Measurements from ENCODE around the gene BUB1B.

BUB1B gene

DNA sequence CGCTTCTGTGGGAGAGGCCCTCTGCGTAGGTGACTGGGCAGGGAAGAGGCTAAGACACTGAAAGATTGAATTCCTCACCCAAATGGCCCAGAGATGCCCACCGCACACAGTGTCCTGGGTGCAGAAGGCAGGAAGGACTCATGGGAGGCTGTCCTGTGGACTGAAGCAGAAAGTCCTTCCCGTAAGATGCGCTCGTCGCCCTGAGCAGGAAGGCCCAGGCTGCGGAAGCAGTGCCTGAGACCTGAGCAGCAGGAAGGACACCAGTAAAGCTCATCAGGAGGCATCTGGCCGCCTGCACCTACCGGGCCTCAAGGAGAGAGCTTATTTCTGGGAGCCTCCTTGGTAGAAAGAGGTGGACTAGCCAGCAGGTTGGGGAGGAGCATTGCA is 81.3 kb downstream of the BUB1B start:
- no peak for DNase-seq

DNA sequence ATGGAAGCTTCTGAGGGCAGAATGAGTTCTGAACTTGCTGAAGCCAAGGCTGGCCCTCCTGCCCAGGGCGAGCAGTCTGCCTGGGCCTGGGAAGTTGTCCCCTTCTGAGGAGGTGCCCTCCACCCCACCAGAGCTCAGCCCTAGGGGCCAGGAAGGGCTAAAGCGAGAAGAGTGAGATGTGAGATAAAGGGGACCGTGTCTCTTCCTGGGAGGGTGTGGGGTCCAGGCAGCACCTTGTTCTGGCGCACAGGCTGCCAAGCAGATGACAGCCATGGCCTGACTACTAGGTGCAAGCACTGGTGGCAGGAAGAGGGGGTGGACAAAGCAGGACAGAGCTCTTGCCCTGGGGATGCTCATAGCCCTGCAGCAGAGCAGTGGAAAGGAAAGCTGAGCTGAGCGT is 81.7 kb downstream of the BUB1B start:
- DNase-seq = no peak

DNA sequence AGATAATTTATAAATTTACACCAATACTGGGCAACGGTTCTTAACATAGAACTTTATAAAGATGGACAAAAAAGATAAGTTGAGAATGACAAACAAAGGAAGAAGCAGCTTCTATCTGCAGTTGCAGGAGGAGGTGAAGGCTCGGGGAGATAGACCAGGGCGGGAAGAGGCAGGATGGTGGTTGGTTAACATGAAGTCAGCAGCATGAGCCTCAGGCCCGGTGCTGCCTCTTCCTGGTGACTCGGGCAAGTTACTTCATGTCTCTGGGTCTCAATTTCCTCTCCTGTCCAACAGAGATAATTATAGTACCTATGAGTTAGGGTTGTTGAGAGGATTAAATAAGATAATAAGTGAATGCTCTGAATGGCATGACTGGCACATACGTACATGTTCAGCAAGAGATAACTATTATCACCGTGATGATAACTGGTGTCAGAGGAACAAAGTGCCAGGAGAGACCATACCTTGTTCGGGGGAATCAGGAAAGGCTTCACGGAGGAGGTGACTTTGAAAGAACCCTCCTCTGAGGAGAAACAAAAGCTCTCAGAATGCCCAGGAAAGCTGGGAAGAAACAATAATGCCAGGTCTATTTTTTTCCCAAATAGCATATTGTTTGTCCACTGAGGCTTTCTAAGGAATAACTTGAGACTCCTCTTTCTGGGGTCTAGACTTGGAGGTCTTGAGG is 82.4 kb downstream of the BUB1B start:
- no peak for DNase-seq

DNA sequence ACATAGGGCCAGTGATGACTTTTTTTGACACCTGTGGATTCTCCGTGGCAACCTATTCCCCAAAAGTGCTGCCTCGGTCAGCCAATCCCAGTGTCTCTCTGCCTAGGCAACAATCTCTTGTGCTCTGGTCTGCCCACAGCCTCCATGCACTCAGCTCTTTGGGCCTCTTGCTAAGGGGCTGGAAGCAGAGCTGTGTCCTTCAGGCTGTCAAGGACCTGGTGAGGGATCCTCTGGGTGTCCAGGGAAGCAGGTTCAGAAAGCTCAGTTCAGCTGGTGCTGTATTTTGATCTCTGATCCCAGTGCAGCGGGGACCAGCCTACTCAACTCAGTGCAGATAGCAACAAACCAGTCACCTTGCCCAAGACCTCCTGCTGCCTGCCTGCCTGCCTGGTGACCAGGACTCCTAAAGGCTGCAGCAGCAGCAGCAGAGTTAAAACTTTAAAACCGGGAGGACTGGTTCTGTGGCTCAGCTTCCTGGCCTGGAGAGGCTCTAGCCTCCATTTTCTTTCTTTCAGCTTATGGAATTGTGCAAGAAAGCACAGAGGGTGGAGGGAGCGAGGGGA is 84.2 kb downstream of the BUB1B start:
- DNase-seq = no peak

DNA sequence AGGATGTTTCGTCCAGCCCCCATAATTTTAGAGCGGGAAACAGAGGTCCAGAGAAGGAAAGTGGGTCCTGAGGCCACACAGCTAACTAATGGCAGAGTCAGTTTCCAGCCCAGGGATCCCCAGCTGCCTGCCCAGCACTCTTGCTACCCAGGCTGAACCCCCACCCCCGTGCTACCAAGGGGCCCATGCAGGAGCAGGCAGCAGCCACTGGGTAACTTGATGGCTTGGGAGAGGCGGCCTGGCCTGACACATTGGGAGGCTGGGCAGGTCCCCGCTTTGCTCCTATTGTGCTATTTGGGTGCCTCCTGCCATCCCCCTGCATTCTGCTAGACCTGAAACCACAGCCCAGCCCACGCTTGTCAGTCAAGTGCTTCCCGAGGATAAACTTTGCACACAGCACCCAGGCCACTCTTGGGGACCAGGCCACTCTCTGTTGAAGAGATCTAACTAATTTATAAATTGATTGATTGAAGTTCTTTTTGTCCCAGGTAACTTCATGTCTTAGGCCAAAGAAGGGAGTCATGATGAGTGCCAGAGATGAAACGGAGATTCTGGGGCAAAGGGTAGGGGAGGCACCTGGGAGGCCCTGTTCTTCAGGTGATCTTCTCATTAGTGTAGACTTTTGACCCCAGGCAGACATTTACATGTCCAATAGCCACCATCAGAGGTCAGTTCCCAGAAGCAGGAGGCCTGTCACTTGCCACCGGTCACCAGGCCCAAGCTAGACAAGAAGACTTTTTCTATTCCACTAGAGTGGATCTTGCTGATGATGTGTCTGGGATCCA is 85.0 kb downstream of the BUB1B start:
- DNase-seq = no peak

DNA sequence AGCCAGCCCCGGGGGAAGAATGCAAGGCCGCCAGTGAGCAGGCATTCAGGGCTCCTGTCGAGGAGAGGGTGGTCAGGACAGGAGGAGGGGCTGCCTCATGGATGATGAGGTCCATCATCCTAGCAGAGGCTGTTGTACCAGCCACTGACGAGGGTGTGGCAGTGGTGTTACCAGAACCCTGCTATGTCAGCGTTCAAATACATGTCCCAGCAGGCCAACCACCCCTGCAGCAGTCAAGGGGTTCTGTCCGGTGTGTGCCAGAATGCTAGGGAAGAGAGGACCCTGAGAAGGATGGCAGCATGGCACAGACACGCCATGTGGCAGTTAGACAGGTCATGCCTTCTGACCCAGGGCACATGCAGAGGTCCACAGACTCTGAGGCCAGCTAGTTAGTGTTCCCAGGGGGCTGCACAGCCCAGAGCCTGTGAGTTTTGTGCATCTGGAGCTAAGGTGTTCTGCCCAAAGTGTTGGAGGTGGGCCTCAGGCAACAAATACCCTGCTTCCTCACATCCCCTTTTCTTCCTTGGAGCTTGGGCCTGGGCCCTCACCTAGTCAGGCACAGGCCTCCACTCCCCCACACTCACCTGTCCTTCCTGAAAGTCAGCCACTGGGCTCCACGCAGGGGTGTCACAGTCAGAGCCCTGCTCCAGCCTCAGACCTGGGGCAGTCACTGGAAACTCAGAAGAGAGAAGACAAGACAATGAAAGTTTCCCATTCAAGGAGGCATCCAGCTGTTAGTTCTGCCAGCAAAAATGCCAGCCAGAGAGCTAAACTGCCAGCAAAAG is 85.8 kb downstream of the BUB1B start:
- no peak for DNase-seq

DNA sequence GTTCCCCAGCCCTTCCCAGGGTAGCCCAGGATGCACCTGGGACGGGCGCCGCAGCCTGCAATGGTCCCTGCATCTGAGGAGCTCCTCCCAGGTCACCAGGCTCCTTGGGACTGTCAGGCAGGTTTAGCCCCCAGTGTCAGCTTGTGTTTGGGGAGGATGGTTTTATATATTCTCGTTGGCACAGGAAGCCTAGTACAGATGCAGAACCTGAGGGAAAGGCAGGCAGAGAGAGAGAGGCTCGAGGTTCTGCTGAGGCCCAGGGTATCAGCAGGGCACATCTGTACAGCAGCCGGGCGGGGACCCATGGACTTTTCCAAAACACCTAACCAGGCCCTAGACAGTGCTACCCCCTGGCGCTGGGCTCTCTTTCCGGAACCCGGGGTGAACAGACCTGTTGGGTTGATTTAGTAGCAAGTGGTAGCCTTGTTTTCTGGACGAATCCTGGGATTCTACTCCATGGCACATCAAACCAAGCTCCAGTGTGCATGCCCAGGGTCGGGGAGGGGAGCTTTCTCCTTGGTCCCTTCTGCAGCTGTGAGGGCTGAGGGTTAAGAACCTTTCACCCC is 86.6 kb downstream of the BUB1B start:
- no peak for DNase-seq

DNA sequence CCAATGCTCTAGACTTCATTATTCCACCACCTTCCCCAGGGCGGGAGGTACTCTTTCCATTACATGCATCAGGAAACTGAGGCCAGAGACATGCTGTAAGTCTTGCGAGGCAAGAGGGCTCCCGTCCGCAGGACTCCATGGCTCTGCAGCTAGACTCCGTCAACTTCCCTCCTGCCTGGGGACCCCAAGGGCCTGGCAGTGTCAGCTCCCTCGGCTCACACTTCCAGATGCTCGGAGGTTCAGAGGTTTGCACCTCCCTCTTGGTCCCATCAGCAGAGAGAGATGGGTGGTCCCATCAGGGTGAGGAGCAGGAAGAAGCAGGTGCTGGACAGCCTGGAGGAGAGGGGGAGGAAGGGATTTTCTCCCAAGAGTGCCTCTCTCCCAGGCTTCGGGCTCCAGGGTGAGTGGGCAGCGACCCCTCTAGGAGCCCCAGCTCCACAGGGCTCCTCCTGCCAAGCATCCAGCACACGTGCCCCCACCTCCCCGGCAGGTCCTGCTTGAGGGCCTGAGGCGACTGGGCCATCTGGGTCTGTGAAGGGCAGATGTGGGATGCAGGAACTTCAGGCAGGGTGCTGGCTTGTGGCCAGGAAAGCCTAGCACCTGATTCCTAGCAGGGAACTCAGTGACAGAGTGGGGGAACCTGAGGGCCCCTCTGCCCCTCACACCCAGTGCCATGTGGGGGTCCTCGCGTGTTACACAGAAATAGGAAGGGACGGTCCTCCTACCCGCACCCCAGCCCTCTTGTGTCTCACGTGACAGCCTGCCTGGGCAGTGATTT is 87.3 kb downstream of the BUB1B start:
- no peak for DNase-seq

DNA sequence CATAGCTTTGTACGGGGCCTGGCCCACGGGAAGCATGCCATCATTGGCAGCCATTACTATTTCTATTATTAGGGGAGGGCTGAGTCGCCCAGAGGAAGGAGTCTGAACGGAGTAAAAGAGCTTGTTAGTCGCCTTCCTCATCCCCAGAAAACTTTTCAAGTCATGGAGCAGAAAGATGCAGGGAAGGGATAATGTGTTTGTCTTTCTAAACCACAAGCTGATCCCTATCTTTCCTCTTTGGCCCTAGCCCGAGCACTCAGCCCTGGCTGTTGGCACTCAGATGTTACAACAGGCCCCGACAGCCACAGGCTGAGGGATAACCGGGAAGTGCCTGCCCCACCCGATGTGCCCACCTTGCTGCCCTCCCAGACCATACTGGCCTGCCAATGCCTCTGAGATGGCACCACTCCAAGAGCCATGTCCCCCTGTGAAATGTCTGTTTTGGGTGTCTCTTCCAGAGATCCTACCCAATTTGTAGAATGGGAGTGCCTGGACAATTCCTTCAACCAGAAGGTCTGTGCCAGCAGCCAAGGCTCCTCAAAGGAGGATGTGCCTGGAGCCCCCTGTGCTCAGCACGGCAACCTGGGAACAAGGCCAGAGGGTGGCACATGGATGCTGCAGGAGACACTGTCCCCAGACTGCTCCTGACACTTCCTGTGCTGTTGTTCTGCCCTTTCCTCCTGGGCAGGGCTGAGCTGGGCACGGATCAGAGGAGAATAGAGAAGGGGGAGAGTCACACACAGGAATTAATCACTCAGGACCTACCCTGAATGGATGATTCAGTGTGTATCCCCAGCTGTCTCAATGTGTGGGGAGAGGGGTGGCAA is 88.8 kb downstream of the BUB1B start:
- no peak for DNase-seq

DNA sequence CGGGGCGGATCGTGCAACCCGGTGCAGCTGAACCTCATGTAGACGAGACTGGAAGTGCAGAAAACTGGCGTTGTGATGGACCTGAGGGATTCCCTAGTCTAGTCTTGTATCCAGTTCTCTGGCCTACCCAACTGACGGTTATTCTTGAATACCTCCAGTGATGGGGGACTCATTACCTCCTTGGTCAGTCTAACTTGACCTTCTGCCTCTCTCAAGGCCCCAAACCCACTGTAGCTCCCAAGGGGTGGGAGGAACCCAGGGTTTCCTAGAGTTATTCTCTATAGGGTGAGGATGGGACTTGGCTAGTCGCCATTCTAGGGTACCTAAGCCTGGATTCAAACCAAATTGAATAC is 89.4 kb downstream of the BUB1B start:
- DNase-seq = no peak

DNA sequence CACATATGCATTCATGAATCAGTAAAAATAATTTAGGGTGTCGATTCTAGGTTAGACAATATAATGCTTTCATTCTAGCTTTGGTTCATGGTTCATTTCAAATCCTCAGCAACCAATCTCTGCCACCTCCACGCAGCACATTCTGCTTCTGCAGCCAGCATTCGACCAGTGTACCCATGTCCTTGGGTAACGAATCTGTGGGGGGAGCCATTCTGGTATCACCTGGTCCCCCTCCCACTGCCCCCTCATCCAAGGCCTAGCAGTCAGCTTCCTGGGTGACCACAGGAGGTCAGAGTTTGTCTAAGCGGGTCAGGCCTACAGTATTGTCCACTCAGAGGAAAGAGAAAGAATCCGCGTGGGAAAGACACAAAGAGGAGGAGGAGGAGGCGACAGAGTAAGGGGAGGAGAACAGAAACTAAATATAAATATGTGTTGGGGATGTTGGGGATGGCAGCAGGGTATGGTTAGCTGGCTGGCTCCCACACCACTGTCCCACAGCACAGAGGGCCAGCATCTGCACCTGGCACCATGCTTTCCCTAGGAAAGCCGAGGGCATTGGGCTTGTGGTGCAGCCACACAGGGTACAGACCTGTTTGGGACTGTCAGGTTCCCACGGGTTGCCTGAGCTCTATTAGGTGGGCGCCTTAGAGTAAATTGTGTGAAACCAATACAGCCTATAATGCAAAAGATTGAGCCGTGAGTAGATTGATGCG is 90.1 kb downstream of the BUB1B start:
- DNase-seq = no peak

DNA sequence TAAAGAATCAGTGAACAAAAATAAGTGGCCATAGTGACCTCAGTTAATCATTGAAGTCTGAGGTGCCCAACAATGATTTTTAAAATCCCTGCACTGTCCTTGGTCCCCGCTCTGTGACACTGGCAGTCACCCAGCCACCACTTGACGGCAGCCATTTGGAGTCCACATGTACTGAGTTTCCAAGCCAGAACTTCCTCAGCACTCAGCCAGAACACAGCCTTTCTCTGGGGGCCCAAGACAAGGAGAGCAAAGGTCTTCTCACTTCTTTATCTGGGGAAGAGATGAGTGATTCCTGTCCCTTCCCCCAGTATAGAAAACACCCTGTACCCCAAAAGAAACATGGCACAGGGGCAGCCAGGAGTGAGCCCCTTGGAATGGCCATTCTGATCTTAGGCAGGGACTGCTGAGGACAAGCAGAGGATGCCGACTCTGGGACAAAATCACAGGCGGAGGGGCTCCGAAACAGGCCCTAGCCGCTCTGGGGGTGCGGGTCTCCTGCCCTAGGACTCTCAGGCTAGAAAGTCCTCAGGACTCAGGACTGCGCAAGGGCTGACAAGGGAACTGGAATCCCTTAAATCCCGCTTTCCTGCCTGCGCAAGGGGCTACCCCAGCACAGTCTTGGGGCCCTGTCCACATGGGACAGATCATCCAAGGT is 90.7 kb downstream of the BUB1B start:
- DNase-seq = no peak

DNA sequence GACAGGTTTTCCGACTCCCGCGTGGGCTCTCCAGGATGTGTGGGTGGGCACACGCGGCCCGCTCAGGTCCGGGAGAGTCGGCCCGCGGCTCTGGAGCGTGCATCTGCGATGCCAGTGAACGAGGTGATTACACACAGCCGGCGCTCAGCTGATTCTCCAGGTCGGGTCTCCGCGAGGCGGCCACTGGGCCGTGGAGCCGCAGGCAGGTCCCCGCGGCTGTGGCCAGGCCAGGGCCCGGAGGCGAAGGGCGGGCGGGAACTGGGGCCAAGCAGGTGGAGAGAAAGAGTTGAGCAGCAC is 91.2 kb downstream of the BUB1B start:
- no peak for DNase-seq

DNA sequence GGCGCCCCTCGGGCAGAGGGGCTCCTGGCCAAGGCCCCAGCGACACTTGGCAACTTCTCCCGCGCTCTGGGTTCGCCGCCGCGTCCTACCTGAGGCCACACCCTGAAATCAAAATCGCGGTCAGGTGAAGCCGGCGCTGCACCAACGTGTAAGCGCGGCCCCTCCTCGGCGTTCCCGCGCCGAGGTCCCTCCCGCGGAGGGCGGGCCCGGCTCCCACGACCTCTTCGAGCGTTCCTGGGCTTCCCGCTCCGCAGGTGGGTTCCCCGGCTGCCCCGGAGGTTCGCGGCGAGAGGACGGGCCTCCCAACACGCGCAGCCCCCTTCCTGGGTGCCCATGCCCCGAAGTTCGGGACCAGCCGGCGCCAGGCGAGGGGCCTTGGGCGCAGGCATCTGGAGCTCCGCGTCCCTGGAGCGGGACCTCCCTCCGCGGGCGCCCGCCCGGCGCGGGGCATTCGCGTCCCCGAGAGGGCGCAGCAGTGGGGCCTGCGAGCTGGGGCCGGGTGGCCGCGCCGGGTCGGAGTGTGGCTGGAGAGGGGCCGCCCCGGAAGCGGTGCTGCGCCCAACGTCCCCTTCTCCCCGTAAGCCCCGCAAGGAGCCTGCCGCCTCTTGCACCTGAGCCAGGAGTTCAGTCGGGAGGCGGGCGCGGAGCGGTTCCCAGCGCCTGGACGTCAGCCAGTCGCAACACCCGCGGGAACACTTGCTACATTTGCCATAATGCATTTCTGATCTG is 91.7 kb downstream of the BUB1B start:
- DNase-seq = no peak

DNA sequence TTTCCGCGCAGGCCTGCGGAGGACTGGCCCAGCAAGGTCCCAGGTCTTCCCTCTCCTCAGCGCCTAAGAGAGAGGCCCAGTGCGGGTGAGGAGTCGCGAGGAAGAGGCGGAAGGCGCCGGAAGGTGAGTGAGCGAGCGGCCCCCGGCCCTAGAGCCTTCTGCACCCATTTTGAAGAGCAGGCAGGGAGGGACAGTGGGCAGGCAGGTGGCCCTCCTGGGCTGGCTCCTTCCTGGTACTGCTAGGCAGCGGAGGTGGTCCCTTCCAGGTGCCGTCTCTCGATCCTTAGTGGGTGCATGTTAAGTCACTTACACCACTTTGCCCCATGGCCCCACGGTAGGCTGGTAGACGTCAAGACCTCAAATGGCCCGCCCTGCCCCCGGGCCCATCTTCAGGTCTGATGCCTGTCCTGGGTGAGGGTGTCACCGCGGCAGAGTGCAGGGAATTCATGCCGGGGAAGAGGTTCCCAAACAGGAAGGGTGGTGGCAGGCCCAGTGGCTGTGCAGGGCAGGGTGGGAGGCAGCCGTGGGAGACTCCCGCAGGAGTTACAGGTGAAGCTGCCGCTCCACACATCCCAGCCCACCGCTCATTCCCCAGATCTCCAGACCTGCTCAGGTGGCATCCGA is 92.4 kb downstream of the BUB1B start:
- no peak for DNase-seq

DNA sequence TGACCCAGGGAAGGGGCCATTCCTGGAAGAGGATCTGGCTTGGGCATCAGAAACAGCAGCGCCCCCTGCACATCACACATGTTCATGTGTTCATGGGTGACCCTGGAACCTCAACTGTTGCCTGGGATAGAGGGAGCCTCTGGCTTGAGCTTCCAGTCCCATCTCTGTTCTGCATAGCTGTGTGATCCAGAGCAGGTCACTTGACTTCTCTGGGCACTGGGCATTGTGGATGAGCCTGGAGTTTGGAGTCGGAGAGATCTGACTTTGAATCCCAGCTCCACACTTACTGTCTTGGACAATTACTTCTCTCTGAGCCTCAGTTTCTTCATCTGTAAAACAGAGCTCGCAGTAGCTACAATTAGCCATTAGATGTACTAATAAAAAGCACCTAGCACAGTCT is 93.6 kb downstream of the BUB1B start:
- DNase-seq = no peak

DNA sequence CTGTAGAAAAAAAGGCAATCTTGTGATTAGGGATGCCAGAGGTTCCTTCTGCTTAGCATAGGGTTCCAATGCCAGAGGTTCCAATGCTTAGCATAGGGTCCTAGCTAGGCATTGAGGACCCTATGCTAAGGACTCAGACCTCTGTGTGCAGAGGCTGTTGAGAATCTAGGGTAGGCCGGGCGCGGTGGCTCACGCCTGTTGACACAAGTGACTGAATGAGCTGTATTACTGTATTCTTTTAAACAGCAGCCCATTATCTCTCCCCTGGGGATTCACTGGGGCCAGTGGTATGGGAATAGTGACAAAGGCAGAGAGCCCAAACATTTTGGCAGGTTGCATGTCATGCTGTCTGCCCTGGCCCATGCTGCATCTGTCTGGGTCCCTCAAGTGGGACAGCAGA is 94.2 kb downstream of the BUB1B start:
- no peak for DNase-seq

DNA sequence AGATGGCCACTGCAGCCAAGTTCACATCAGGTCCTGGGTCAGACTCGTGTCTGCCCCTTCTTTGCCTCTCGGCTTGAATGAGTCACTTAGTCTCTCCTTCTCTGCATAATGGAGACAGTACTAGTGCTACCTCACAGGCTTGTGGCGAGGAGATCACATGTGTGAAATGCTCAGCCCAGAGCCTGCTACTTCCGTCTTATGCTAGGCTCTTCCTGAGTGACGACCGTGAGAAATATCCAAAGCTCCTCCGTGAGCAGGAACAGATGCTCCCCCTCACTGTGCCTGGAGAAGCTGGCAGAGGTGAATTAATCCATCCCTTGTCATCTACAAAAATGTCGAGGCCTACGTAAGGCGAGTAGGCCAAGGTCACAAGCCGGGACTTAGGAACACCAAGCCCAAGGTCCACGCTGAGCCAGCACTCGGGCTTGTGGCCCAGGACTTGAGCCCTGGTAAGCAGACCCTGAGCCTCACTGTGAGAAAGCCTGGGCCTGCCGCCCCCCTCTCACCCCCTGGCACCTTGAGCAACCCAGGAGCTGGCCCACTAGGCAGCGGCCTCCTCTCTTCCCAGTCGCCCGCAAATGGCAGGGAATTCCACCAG is 95.9 kb downstream of the BUB1B start:
- peak; percentile 53 for DNase-seq
